Smooth muscle cell (in vitro differentiated cells): ENCODE results near the gene SUCO. TPM values are rescaled to one million over a fixed set of nuclear protein-coding genes. Genes with fewer than 3 reads are reported as not detected.
A peak's percentile ranks its signal among the peaks of the same experiment; 100 is the strongest.

ENCODE experiments used
- DNase-seq: peaks from one replicate; lab custom pipeline; 2025; ENCODE audit not compliant: unreplicated experiment; lab: John Stamatoyannopoulos, UW
- H2AFZ ChIP-seq: fragments of 200-600 bp; sonication (generic); 2 replicates; pipeline ENCODE4 v1.6.0; 2016; ENCODE audit warnings: antibody characterized with exemption, low read depth, mild to moderate bottlenecking
- H3F3A ChIP-seq: fragments of 200-600 bp; sonication (generic); 2 replicates; pipeline ENCODE4 v1.6.0; 2017; ENCODE audit warnings: antibody characterized with exemption, low read depth
- H3K27ac ChIP-seq: fragments of 200-600 bp; sonication (generic); 2 replicates; pipeline ENCODE4 v1.5.1; 2016; ENCODE audit warnings: low read depth, mild to moderate bottlenecking
- H3K27me3 ChIP-seq: fragments of 200-600 bp; sonication (generic); 2 replicates; pipeline ENCODE4 v1.6.1; 2016; ENCODE audit warnings: low read depth, mild to moderate bottlenecking
- H3K36me3 ChIP-seq: fragments of 200-600 bp; sonication (generic); 2 replicates; pipeline ENCODE4 v1.5.1; 2016; ENCODE audit warnings: low read depth
- H3K4me1 ChIP-seq: fragments of 200-600 bp; sonication (generic); 2 replicates; pipeline ENCODE4 v1.5.1; 2016; ENCODE audit warnings: low read depth
- H3K4me2 ChIP-seq: fragments of 200-600 bp; sonication (generic); 2 replicates; pipeline ENCODE4 v1.6.0; 2016; ENCODE audit warnings: mild to moderate bottlenecking
- H3K4me3 ChIP-seq: fragments of 200-600 bp; sonication (generic); 2 replicates; pipeline ENCODE4 v1.5.1; 2016; ENCODE audit warnings: mild to moderate bottlenecking
- H3K79me2 ChIP-seq: fragments of 200-600 bp; sonication (generic); 2 replicates; pipeline ENCODE4 v1.6.0; 2016; ENCODE audit warnings: low read depth, mild to moderate bottlenecking
- H3K9ac ChIP-seq: fragments of 200-600 bp; sonication (generic); 2 replicates; pipeline ENCODE4 v1.6.0; 2016; ENCODE audit warnings: low read depth
- H3K9me3 ChIP-seq: fragments of 200-600 bp; sonication (generic); replicated peaks from 2 replicates; pipeline ENCODE4 v1.5.1; 2016; ENCODE audit warnings: low read depth
- H4K20me1 ChIP-seq: fragments of 200-600 bp; sonication (generic); 2 replicates; pipeline ENCODE4 v1.6.0; 2016; ENCODE audit warnings: low read depth
- WGBS: methylation state at CpG from one replicate; pipeline ENCODE4 v1.1.7; 2016; ENCODE audit warnings: low lambda C conversion rate; 5-methylcytosine and 5-hydroxymethylcytosine counted together
- polyA plus RNA-seq: library from polyadenylated mRNA; unstranded; fragments of >200 nt; fragmentation: Nextera tagmentation; extraction: Ambion mirVana; gene quantifications from 2 replicates; pipeline ENCODE4 v1.2.1, GENCODE V29; 2016
- total RNA-seq: library from RNA; depleted of rRNA; stranded (reverse); fragments of >200 nt; gene quantifications from 2 replicates; pipeline ENCODE4 v1.2.3, GENCODE V29; 2014
- TF ChIP-seq, protein P1 (sequence below): fragments of 200-600 bp; sonication (generic); IDR thresholded peaks from 2 replicates; pipeline ENCODE4 v1.5.1; 2017; ENCODE audit warnings: borderline replicate concordance, mild to moderate bottlenecking, antibody characterized with exemption; ENCODE audit not compliant: insufficient read depth, poor library complexity, severe bottlenecking

Gene SUCO
- total and polyA plus RNA-seq, 2 experiments from 2014 or later = 16.9 to 96.7 TPM

DNA sequence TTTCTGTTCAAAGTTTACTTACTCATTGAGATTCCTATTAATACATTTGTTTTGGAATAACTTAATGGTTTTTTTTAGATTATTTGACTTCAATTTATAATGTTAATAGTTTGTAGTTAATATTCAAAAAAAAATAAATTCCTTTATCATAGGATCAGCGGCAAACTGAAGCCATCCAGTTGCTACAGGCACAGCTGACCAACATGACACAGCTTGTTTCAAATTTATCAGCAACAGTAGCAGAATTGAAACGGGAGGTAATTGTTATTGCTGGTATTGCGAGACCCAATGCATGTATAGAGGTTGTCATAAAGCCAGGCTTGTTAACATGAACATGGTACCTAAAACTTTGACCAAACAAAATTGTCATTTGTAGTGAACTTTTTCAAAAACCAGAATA is 67.0 kb downstream of the SUCO start:
- H3K9me3 ChIP-seq = no peaks in the 10 kb centered on the region
- H3K4me1 ChIP-seq = no peaks in the 10 kb centered on the region
- H3K4me3 ChIP-seq = no peak overlapping the region
- H2AFZ ChIP-seq = no peak overlapping the region
- 77% methylated on average over 3 of the region's 3 CpGs for WGBS
- H3K4me2 ChIP-seq = no peak overlapping the region
- H3K9ac ChIP-seq = no peak overlapping the region
- H3K27me3 ChIP-seq = no peaks in the 10 kb centered on the region
- H3K27ac ChIP-seq = peak overlapping the region; percentile 36
- peaks cover 27% of the 10 kb centered on the region for H3K79me2 ChIP-seq
- TF ChIP-seq, protein P1, sequence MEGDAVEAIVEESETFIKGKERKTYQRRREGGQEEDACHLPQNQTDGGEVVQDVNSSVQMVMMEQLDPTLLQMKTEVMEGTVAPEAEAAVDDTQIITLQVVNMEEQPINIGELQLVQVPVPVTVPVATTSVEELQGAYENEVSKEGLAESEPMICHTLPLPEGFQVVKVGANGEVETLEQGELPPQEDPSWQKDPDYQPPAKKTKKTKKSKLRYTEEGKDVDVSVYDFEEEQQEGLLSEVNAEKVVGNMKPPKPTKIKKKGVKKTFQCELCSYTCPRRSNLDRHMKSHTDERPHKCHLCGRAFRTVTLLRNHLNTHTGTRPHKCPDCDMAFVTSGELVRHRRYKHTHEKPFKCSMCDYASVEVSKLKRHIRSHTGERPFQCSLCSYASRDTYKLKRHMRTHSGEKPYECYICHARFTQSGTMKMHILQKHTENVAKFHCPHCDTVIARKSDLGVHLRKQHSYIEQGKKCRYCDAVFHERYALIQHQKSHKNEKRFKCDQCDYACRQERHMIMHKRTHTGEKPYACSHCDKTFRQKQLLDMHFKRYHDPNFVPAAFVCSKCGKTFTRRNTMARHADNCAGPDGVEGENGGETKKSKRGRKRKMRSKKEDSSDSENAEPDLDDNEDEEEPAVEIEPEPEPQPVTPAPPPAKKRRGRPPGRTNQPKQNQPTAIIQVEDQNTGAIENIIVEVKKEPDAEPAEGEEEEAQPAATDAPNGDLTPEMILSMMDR = no peak
- peaks cover 18% of the 10 kb centered on the region for H3K36me3 ChIP-seq
- peaks cover 19% of the 10 kb centered on the region for H4K20me1 ChIP-seq
- H3F3A ChIP-seq = no peaks in the 10 kb centered on the region
- no peak for DNase-seq

DNA sequence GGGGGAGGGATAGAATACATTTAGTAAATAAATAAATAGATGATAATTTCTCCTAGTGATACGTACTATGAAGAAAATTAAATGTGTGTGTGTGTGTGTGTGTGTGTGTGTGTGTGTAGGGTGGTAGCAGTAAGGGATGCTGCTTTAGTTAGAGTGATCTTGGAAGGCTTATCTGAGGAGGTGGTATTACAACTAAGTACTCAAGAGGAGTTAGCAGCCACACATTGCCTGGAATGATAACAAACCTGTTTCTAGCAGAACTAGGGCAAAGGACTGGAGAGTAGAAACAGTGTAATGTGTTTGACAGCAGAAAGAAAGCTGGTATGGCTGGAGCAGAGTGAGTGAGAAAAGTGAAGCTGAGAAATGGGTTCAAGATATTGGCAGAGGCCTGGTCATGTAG is 67.7 kb downstream of the SUCO start:
- H3K4me3 ChIP-seq = no peak overlapping the region
- peaks cover 15% of the 10 kb centered on the region for H4K20me1 ChIP-seq
- DNase-seq = no peak
- H3F3A ChIP-seq = no peaks in the 10 kb centered on the region
- H3K27me3 ChIP-seq = no peaks in the 10 kb centered on the region
- no peak overlapping the region for H3K9ac ChIP-seq
- H3K36me3 ChIP-seq = peaks cover 16% of the 10 kb centered on the region
- peak overlapping the region; percentile 36 for H3K27ac ChIP-seq
- TF ChIP-seq, protein P1 = no peak
- 90% methylated on average over 1 of the region's 1 CpG for WGBS
- H3K79me2 ChIP-seq = peaks cover 23% of the 10 kb centered on the region
- H3K4me1 ChIP-seq = no peaks in the 10 kb centered on the region
- H3K4me2 ChIP-seq = no peak overlapping the region
- no peaks in the 10 kb centered on the region for H3K9me3 ChIP-seq
- no peak overlapping the region for H2AFZ ChIP-seq

DNA sequence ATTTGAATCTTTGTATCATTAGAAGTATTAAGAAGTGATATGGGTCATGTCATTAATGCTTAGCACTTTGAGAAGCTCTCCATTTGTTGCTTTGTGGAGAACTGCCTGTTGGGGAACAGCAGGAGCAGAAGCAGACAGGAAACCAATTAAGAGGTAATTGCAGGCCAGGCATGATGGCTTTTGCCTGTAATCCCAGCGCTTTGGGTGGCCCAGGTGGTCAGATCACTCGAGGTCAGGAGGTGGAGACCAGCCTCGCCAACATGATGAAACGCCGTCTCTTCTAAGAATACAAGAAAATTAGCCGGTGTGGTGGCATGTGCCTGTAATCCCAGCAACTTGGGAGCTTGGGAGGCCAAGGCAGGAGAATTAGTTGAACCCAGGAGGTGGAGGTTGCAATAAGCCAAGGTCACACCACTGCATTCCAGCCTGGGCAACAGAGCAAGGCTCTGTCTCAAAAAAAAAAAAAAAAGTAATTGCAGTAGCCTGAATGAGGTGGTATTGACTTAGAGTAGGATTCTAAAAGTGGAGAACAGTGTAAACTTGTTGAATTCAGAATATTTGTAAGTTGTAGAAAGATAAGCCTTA is 68.2 kb downstream of the SUCO start:
- H3K36me3 ChIP-seq = peaks cover 16% of the 10 kb centered on the region
- H3K4me2 ChIP-seq = no peak overlapping the region
- H3K4me3 ChIP-seq = no peak overlapping the region
- TF ChIP-seq, protein P1 = no peak
- no peak for DNase-seq
- no peaks in the 10 kb centered on the region for H3K4me1 ChIP-seq
- peak overlapping the region; percentile 36 for H3K27ac ChIP-seq
- H2AFZ ChIP-seq = no peak overlapping the region
- no peaks in the 10 kb centered on the region for H3K9me3 ChIP-seq
- 84% methylated on average over 6 of the region's 6 CpGs for WGBS
- H3F3A ChIP-seq = no peaks in the 10 kb centered on the region
- no peak overlapping the region for H3K9ac ChIP-seq
- H3K27me3 ChIP-seq = no peaks in the 10 kb centered on the region
- peaks cover 15% of the 10 kb centered on the region for H4K20me1 ChIP-seq
- peaks cover 23% of the 10 kb centered on the region for H3K79me2 ChIP-seq

DNA sequence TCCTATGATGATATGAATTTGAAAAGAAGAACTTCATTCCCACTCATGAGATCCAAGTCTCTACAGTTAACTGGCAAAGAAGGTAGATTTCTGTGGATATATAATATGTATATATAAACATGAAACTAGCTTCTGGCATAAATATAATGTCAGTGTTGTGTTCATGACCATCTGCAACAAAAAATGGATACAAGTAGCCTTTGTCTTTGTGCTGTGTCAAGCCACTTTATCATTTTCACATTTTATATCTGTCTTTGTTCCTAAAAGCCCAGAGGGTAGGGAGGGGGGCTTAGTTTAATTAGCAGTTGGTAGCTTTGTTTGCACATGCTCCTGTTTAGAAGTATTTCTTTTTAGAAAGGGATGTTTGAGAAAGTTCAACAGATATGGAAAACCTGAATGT is 69.8 kb downstream of the SUCO start:
- Histone ChIP-seq H3K9me3 (no peaks in the 10 kb centered on the region), H3K4me3 (no peak overlapping the region), H3K27me3 (no peaks in the 10 kb centered on the region), H3K36me3 (peaks cover 13% of the 10 kb centered on the region), H3K4me1 (no peaks in the 10 kb centered on the region), H4K20me1 (peaks cover 14% of the 10 kb centered on the region), H3K79me2 (peaks cover 20% of the 10 kb centered on the region), H3K9ac (no peak overlapping the region), H3K4me2 (no peak overlapping the region), H3F3A (no peaks in the 10 kb centered on the region), H2AFZ (no peak overlapping the region), H3K27ac (peak overlapping the region; percentile 16)
- DNase-seq = no peak
- TF ChIP-seq, protein P1 = no peak
